GM15510 (cell line): ENCODE results near the gene NAXD.

Experiments used
- POLR2A ChIP-seq: IDR thresholded peaks from 3 replicates; pipeline ENCODE4 v1.6.1; 2011; ENCODE audit warnings: borderline replicate concordance; ENCODE audit not compliant: insufficient read length; ENCODE audit errors: extremely low read depth

NAXD gene

GRCh38 chr13:110646442-110647364 lies 31.4 kb downstream of the NAXD start:
- TF ChIP-seq POLR2A = no peak

- no peak for TF ChIP-seq POLR2A
Observed at GRCh38 chr13:110647365-110647737, 32.0 kb downstream of the NAXD start.

GRCh38 chr13:110648146-110648819 lies 32.9 kb downstream of the NAXD start:
- TF ChIP-seq POLR2A = no peak

GRCh38 chr13:110648848-110649421 lies 33.6 kb downstream of the NAXD start:
- TF ChIP-seq POLR2A = no peak

- TF ChIP-seq POLR2A = no peak
Observed at GRCh38 chr13:110649551-110649950, 34.2 kb downstream of the NAXD start.

- no peak for TF ChIP-seq POLR2A
Observed at GRCh38 chr13:110650436-110650835, 35.1 kb downstream of the NAXD start.

- no peak for TF ChIP-seq POLR2A
Observed at GRCh38 chr13:110651271-110651670, 35.9 kb downstream of the NAXD start.

GRCh38 chr13:110651726-110652230 lies 36.4 kb downstream of the NAXD start:
- TF ChIP-seq POLR2A = no peak

- TF ChIP-seq POLR2A = no peak
Observed at GRCh38 chr13:110652231-110652730, 36.9 kb downstream of the NAXD start.

GRCh38 chr13:110652764-110653163 lies 37.4 kb downstream of the NAXD start:
- TF ChIP-seq POLR2A = no peak

GRCh38 chr13:110653271-110653670 lies 37.9 kb downstream of the NAXD start:
- TF ChIP-seq POLR2A = no peak

GRCh38 chr13:110653851-110654250 lies 38.5 kb downstream of the NAXD start:
- no peak for TF ChIP-seq POLR2A

GRCh38 chr13:110657196-110657595 lies 41.9 kb downstream of the NAXD start:
- no peak for TF ChIP-seq POLR2A

GRCh38 chr13:110661256-110661655 lies 45.9 kb downstream of the NAXD start:
- no peak for TF ChIP-seq POLR2A

GRCh38 chr13:110662091-110662490 lies 46.7 kb downstream of the NAXD start:
- TF ChIP-seq POLR2A = no peak
